ENCODE measurements around the gene TTC32. TPM values are rescaled to one million over a fixed set of nuclear protein-coding genes. Genes with fewer than 3 reads are reported as not detected.

The TTC32 gene
- polyA plus RNA-seq, 1 experiment, result 6.6 TPM

- no peaks in the 10 kb centered on the region; the same call in 1 of the 2 replicates for H3K9me3 ChIP-seq (ENCODE audit: control insufficient read depth, insufficient read depth, low read length)
- ChIA-PET POLR2A (no interaction called here), CTCF (interaction anchor here (1.1 kb wide), 1 partner anchor 8 kb away, joined by 5 read pairs; no protein-coding TSS in a partner anchor)
- H3K27me3 ChIP-seq (ENCODE audit: control insufficient read depth, insufficient read depth, low read length), result no peaks in the 10 kb centered on the region
- TF ChIP-seq, protein P1, sequence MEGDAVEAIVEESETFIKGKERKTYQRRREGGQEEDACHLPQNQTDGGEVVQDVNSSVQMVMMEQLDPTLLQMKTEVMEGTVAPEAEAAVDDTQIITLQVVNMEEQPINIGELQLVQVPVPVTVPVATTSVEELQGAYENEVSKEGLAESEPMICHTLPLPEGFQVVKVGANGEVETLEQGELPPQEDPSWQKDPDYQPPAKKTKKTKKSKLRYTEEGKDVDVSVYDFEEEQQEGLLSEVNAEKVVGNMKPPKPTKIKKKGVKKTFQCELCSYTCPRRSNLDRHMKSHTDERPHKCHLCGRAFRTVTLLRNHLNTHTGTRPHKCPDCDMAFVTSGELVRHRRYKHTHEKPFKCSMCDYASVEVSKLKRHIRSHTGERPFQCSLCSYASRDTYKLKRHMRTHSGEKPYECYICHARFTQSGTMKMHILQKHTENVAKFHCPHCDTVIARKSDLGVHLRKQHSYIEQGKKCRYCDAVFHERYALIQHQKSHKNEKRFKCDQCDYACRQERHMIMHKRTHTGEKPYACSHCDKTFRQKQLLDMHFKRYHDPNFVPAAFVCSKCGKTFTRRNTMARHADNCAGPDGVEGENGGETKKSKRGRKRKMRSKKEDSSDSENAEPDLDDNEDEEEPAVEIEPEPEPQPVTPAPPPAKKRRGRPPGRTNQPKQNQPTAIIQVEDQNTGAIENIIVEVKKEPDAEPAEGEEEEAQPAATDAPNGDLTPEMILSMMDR (IDR thresholded peaks at IDR 0.05; ENCODE audit: low read depth, low read length), result no peak
- DNase-seq (ENCODE audit: low read depth, low spot score), result no peak
- H3K27ac ChIP-seq (ENCODE audit: low read depth, low read length), result no peak overlapping the region
- no peak overlapping the region for H3K4me3 ChIP-seq (ENCODE audit: low read depth, low read length)
Measured at GRCh38 chr2:19855542-19856431, 46.0 kb downstream of the TTC32 start.

DNA sequence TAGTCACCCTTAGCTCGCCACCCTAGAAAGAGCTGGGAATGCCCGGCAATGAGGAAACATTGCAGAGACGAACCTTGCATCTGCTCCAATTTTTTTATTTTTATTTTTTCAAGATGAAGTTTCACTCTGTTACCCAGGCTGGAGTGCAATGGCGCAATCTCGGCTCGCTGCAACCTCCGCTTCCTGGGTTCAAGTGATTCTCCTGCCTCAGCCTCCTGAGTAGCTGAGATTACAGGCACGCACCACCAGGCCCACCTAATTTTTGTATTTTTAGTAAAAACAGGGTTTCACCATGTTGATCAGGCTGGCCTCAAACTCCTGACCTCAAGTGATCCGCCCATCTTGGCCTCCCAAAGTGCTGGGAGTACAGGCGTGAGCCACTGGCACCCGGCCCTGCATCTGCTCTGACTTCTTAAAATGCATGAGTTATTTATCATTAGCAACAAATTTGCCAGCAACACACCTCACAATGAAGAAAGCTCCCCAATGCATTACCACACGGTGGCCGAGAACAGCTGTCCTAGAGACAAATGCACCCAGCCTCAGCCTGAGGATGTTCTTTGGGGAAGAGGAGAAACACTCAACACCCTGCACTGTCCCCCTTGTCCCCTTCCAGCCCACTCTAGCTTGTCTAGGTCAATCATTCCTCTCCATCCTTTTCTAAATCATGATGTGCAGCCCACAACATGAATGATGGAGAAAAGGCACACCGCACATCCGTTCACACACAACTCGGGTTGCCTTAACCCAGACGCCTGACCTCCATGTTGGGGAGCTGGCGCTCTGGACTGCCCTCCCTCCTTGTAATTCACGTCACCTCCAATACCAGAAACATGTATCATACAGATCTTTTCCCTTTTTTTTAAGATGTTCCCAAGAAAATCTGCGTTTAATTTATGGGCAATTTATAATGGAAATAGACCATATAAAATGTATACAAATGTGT, 46.9 kb downstream of the TTC32 start:
- no peaks in the 10 kb centered on the region for H3K27me3 ChIP-seq (ENCODE audit: control insufficient read depth, insufficient read depth, low read length)
- no peaks in the 10 kb centered on the region; the same call in 1 of the 2 replicates for H3K9me3 ChIP-seq (ENCODE audit: control insufficient read depth, insufficient read depth, low read length)
- DNase-seq (ENCODE audit: low read depth, low spot score), result no peak
- POLR2A ChIA-PET, result interaction anchor here (0.6 kb wide), 1 partner anchor 532 kb away, joined by 3 read pairs; no protein-coding TSS in a partner anchor
- TF ChIP-seq, protein P1 (IDR thresholded peaks at IDR 0.05; ENCODE audit: low read depth, low read length), result no peak
- no peak overlapping the region for H3K27ac ChIP-seq (ENCODE audit: low read depth, low read length)
- CTCF ChIA-PET, result interaction anchor here (1.0 to 1.1 kb wide), 3 partner anchors 9 to 506 kb away, joined by 3 to 5 read pairs (median 5); no protein-coding TSS in a partner anchor
- H3K4me3 ChIP-seq (ENCODE audit: low read depth, low read length), result no peak overlapping the region

DNA sequence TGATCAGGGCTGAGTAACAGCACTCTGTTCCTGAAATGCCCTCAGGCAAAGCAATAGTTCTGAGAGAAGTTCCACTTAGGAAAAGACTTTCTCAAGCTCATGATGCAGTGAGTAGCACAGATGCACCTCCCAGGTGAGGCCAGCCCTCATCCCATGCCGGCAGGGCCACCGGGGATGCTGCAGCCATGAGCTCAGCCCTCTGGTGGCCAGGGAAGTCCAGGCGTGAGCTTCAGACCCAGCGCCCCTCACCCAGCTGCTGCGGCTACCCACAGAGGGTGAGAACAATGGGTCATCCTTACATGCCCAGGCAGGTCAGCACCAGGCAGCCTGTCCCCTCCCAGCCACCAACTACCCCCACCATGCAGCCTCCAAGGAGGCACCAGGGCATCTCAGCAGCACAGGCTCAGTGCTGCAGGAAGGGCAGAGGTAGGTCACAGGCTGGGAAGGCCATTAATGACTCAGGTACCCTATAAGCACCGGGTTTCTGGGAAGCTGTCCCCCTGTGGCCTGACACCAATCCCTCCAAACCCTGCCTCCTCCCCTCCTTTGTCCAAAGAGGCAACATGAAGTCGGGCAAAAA, 50.6 kb downstream of the TTC32 start:
- no peak for DNase-seq (ENCODE audit: low read depth, low spot score)
- H3K27ac ChIP-seq (ENCODE audit: low read depth, low read length), result no peak overlapping the region
- no peaks in the 10 kb centered on the region for H3K9me3 ChIP-seq (ENCODE audit: control insufficient read depth, insufficient read depth, low read length)
- no peak overlapping the region for H3K4me3 ChIP-seq (ENCODE audit: low read depth, low read length)
- ChIA-PET CTCF (no interaction called here), POLR2A (no interaction called here)
- TF ChIP-seq, protein P1 (IDR thresholded peaks at IDR 0.05; ENCODE audit: low read depth, low read length), result peak; percentile 35
- no peaks in the 10 kb centered on the region for H3K27me3 ChIP-seq (ENCODE audit: control insufficient read depth, insufficient read depth, low read length)

DNA sequence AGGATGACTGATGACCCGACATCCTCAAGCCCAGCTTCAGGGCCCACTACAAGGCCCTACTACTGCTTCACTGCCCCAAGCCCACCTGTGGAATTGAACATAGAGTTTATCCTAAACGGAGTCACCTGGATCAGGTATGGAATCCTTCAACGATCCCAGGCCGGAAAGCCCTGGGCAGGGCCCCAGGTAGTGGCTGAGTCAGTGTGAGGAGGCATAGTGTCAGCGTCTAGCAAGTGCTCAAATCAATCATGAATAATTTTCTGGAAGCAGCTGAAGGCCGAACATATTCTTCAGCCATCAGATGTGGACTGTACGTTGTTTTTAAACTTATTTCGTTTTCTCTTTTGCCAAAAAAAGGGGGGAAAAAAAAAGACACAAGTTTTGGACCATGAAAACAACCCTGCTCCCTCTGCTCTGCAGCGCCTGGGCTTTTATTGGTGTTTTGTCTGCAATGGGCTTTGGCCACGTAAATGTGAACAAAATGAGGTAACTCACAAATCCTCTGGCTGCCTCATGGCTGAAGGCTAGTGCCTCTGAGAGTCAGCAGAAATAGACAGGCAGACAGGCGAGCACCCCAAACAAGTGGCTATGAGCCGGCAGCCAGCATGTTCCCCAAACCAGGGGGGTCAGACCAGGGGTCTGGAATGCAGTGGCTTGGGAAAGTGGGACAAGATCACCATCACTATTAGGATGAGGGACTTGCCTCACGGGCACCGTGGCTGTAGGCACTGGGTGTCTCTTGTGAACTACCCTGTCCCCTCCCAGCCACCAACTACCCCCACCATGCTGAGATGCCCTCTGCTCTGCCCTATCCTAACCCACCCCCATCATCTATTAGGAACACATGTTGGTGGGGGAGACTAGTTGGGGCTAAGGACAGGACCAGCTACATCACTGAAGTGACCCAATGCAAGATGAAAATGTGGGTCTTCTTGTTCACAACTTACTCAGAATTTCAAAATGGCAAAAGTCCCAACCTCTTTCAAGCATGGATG, 51.4 kb downstream of the TTC32 start:
- Histone ChIP-seq H3K9me3 (ENCODE audit: control insufficient read depth, insufficient read depth, low read length) (no peaks in the 10 kb centered on the region), H3K27ac (ENCODE audit: low read depth, low read length) (no peak overlapping the region), H3K4me3 (ENCODE audit: low read depth, low read length) (no peak overlapping the region), H3K27me3 (ENCODE audit: control insufficient read depth, insufficient read depth, low read length) (peaks cover under 1% of the 10 kb centered on the region)
- TF ChIP-seq, protein P1 (IDR thresholded peaks at IDR 0.05; ENCODE audit: low read depth, low read length), result no peak
- CTCF ChIA-PET, result no interaction called here
- POLR2A ChIA-PET, result no interaction called here
- no peak for DNase-seq (ENCODE audit: low read depth, low spot score)

All from AG04450 (cell line).